GM23338 (cell line): Measurements from ENCODE around the gene B3GNT4. TPM values are rescaled to one million over a fixed set of nuclear protein-coding genes. Genes with fewer than 3 reads are reported as not detected.

ENCODE experiments used
- ATAC-seq: fragments of 200-7000 bp; cut with Tn5 transposase; 3 replicates; pipeline ENCODE4 v1.9.1; 2020
- DNase-seq: peaks from one replicate; pipeline ENCODE4 v3.0.0-alpha.2; 2015; ENCODE audit warnings: low spot score
- H2AFZ ChIP-seq: fragments of 200-600 bp; sonication (generic); 2 replicates; pipeline ENCODE4 v1.8.0; 2016; ENCODE audit warnings: antibody characterized with exemption, mild to moderate bottlenecking, moderate library complexity
- H3F3A ChIP-seq: fragments of 200-600 bp; sonication (generic); replicated peaks from 2 replicates; pipeline ENCODE4 v1.8.0; 2017; ENCODE audit warnings: antibody characterized with exemption, mixed run types, low read depth
- H3K27ac ChIP-seq: fragments of 200-600 bp; sonication (generic); 2 replicates; pipeline ENCODE4 v1.6.1; 2016; ENCODE audit warnings: low read depth
- H3K27me3 ChIP-seq: fragments of 200-600 bp; sonication (generic); 2 replicates; pipeline ENCODE4 v1.8.0; 2016; ENCODE audit warnings: mild to moderate bottlenecking, mixed run types, moderate library complexity; ENCODE audit not compliant: insufficient read depth
- H3K36me3 ChIP-seq: fragments of 200-600 bp; sonication (generic); 2 replicates; pipeline ENCODE4 v1.8.0; 2016; ENCODE audit warnings: mild to moderate bottlenecking; ENCODE audit not compliant: insufficient read depth
- H3K4me1 ChIP-seq: fragments of 200-600 bp; sonication (generic); 2 replicates; pipeline ENCODE4 v1.8.0; 2016; ENCODE audit warnings: mild to moderate bottlenecking, moderate library complexity; ENCODE audit not compliant: insufficient read depth
- H3K4me2 ChIP-seq: fragments of 200-600 bp; sonication (generic); 2 replicates; pipeline ENCODE4 v1.7.1; 2017; ENCODE audit warnings: mixed run types
- H3K4me3 ChIP-seq: fragments of 200-600 bp; sonication (generic); 2 replicates; pipeline ENCODE4 v1.6.1; 2016; ENCODE audit warnings: mixed run types
- H3K79me2 ChIP-seq: fragments of 200-600 bp; sonication (generic); replicated peaks from 2 replicates; pipeline ENCODE4 v1.8.0; 2017; ENCODE audit warnings: mild to moderate bottlenecking; ENCODE audit not compliant: insufficient read depth
- H3K9me2 ChIP-seq: fragments of 200-600 bp; sonication (generic); 2 replicates; pipeline ENCODE4 v1.8.0; 2017; ENCODE audit not compliant: insufficient read depth
- H4K20me1 ChIP-seq: fragments of 200-600 bp; sonication (generic); replicated peaks from 2 replicates; pipeline ENCODE4 v1.8.0; 2017; ENCODE audit warnings: mild to moderate bottlenecking; ENCODE audit not compliant: insufficient read depth
- H3K27ac Mint-ChIP-seq: 2 replicates; pipeline ENCODE4 v1.8.0; 2020; ENCODE audit warnings: inconsistent platforms, mild to moderate bottlenecking, moderate library complexity, mixed read lengths
- H3K27me3 Mint-ChIP-seq: 3 replicates; pipeline ENCODE4 v1.8.0; 2022; ENCODE audit warnings: low read depth, mild to moderate bottlenecking, moderate library complexity, mixed read lengths, inconsistent platforms; ENCODE audit not compliant: insufficient read depth, poor library complexity
- H3K36me3 Mint-ChIP-seq: 3 replicates; pipeline ENCODE4 v1.8.0; 2021; ENCODE audit warnings: low read depth, mild to moderate bottlenecking, inconsistent platforms, moderate library complexity, mixed read lengths
- H3K4me1 Mint-ChIP-seq: 3 replicates; pipeline ENCODE4 v1.8.0; 2020; ENCODE audit warnings: mild to moderate bottlenecking, inconsistent platforms, mixed read lengths
- H3K4me3 Mint-ChIP-seq: 3 replicates; pipeline ENCODE4 v1.8.0; 2021; ENCODE audit warnings: moderate library complexity, mild to moderate bottlenecking, inconsistent platforms, mixed read lengths
- H3K9me3 Mint-ChIP-seq: 3 replicates; pipeline ENCODE4 v1.8.0; 2020; ENCODE audit warnings: moderate library complexity, mild to moderate bottlenecking, inconsistent platforms, mixed read lengths
- EZH2 ChIP-seq: fragments of 200-600 bp; sonication (generic); IDR thresholded peaks from one replicate; pipeline ENCODE4 v1.8.0; 2017; ENCODE audit warnings: antibody characterized with exemption, mild to moderate bottlenecking, low read depth; ENCODE audit not compliant: unreplicated experiment
- EZH2phosphoT487 ChIP-seq: fragments of 200-600 bp; sonication (generic); IDR thresholded peaks from one replicate; pipeline ENCODE4 v1.8.1; 2018; ENCODE audit warnings: antibody characterized with exemption; ENCODE audit not compliant: unreplicated experiment
- JUNB ChIP-seq: IDR thresholded peaks from one replicate; pipeline ENCODE4 v1.6.1; 2016; ENCODE audit warnings: antibody characterized with exemption; ENCODE audit not compliant: unreplicated experiment
- POLR2AphosphoS5 ChIP-seq: IDR thresholded peaks from 2 replicates; pipeline ENCODE4 v1.6.1; 2016; ENCODE audit warnings: antibody characterized with exemption, low read depth
- STAT1 ChIP-seq: IDR thresholded peaks from one replicate; pipeline ENCODE4 v1.6.1; 2016; ENCODE audit warnings: antibody characterized with exemption; ENCODE audit not compliant: unreplicated experiment
- ZNF331 ChIP-seq: fragments of 250-450 bp; sonication (Bioruptor Pico); IDR thresholded peaks from 2 replicates; pipeline ENCODE4 v1.5.0; 2020; ENCODE audit warnings: low read depth, mild to moderate bottlenecking, moderate library complexity
- polyA plus RNA-seq: library from polyadenylated mRNA; unstranded; fragments of >200 nt; fragmentation: Nextera tagmentation; extraction: Ambion mirVana; gene quantifications from 2 replicates; pipeline ENCODE4 v1.2.1, GENCODE V29; 2016
- total RNA-seq: library from RNA; depleted of rRNA; stranded (reverse); fragments of >200 nt; shearing (Covaris generic); gene quantifications from 2 replicates; pipeline ENCODE4 v1.2.3, GENCODE V29; 2014
- TF ChIP-seq, protein P1 (sequence below): IDR thresholded peaks from one replicate; pipeline ENCODE4 v1.6.1; 2018; ENCODE audit warnings: antibody characterized with exemption; ENCODE audit not compliant: unreplicated experiment
- TF ChIP-seq, protein P2 (sequence below): IDR thresholded peaks from 2 replicates; pipeline ENCODE4 v1.6.1; 2016; ENCODE audit warnings: antibody characterized with exemption
- TF ChIP-seq, protein P3 (sequence below), 2 experiments: fragments of 200-600 bp in 1 of 2; sonication (generic) in 1 of 2; conservative IDR thresholded peaks; 2 replicates each; pipeline versions ENCODE4 v1.5.1 to v1.6.1; 2016 to 2017; ENCODE audit warnings: antibody characterized with exemption in 2 of 2, low read depth in 2 of 2, mild to moderate bottlenecking in 2 of 2, moderate library complexity in 1 of 2

The B3GNT4 gene
- total and polyA plus RNA-seq, 2 experiments from 2014 or later: 0.80 to 1.8 TPM

DNA sequence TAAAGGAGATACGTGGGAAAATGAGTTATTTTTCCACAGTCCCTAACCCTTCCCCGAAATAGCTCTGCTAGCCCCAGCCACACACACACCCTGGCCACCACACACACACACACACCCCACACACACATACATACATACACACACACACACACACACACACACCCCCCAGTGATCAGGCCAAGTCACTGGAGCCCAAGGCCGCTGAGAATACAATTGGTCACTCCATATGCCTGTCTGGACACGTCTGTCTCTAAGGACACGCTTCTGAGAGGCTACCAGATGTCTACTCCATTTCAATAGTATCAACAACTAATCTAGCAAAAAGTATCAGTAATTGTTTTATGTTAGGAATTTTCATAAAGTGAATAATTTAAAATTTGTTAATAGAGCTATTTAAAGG, 35.4 kb downstream of the B3GNT4 start (continued):
- TF ChIP-seq, protein P1, sequence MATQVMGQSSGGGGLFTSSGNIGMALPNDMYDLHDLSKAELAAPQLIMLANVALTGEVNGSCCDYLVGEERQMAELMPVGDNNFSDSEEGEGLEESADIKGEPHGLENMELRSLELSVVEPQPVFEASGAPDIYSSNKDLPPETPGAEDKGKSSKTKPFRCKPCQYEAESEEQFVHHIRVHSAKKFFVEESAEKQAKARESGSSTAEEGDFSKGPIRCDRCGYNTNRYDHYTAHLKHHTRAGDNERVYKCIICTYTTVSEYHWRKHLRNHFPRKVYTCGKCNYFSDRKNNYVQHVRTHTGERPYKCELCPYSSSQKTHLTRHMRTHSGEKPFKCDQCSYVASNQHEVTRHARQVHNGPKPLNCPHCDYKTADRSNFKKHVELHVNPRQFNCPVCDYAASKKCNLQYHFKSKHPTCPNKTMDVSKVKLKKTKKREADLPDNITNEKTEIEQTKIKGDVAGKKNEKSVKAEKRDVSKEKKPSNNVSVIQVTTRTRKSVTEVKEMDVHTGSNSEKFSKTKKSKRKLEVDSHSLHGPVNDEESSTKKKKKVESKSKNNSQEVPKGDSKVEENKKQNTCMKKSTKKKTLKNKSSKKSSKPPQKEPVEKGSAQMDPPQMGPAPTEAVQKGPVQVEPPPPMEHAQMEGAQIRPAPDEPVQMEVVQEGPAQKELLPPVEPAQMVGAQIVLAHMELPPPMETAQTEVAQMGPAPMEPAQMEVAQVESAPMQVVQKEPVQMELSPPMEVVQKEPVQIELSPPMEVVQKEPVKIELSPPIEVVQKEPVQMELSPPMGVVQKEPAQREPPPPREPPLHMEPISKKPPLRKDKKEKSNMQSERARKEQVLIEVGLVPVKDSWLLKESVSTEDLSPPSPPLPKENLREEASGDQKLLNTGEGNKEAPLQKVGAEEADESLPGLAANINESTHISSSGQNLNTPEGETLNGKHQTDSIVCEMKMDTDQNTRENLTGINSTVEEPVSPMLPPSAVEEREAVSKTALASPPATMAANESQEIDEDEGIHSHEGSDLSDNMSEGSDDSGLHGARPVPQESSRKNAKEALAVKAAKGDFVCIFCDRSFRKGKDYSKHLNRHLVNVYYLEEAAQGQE: no peak
- TF ChIP-seq ZNF331 (CRISPR knock-in tag) (no peak), EZH2phosphoT487 (no peak)

DNA sequence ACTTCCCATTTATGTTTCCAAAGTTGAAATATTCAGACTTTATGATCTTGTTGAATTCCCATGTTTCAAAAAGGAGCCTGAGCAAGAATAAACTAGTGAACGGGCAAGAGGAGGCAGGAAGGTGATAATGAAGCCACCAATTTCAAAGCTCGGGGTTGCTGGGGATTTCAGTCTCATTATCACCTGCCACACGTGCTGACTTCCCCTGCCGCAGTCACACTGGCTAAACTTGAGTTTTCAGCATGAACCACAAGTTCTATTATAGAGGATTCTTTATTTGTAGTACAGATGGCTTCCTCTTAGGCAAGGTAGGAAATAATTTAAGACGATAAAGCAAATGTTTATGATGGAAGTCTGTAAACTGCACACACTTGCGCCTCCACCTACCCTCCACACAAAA, 40.5 kb downstream of the B3GNT4 start:
- Histone ChIP-seq H3K36me3 (peaks cover 3% of the 10 kb centered on the region), H3K4me2 (no peak overlapping the region), H2AFZ (no peak overlapping the region), H3K27ac (no peak overlapping the region), H4K20me1 (no peaks in the 10 kb centered on the region; the same call in 1 of the 2 replicates), H3K27me3 (no peaks in the 10 kb centered on the region), H3K4me1 (no peaks in the 10 kb centered on the region), H3K79me2 (no peaks in the 10 kb centered on the region; the same call in 1 of the 2 replicates), H3F3A (no peaks in the 10 kb centered on the region), H3K9me2 (no peaks in the 10 kb centered on the region), H3K4me3 (no peak overlapping the region)
- ATAC-seq (no peak), DNase-seq (no peak)
- Mint-ChIP-seq H3K27me3 (peaks cover 3% of the 10 kb centered on the region), H3K4me1 (no peaks in the 10 kb centered on the region), H3K27ac (no peak overlapping the region), H3K36me3 (peaks cover 23% of the 10 kb centered on the region), H3K9me3 (no peaks in the 10 kb centered on the region; the same call in 2 of the 3 replicates), H3K4me3 (no peak overlapping the region)
- TF ChIP-seq POLR2AphosphoS5 (no peak), EZH2phosphoT487 (no peak), STAT1 (no peak), EZH2 (no peak), JUNB (no peak)
- TF ChIP-seq, protein P2, sequence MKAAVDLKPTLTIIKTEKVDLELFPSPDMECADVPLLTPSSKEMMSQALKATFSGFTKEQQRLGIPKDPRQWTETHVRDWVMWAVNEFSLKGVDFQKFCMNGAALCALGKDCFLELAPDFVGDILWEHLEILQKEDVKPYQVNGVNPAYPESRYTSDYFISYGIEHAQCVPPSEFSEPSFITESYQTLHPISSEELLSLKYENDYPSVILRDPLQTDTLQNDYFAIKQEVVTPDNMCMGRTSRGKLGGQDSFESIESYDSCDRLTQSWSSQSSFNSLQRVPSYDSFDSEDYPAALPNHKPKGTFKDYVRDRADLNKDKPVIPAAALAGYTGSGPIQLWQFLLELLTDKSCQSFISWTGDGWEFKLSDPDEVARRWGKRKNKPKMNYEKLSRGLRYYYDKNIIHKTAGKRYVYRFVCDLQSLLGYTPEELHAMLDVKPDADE: no peak
- TF ChIP-seq, protein P3, sequence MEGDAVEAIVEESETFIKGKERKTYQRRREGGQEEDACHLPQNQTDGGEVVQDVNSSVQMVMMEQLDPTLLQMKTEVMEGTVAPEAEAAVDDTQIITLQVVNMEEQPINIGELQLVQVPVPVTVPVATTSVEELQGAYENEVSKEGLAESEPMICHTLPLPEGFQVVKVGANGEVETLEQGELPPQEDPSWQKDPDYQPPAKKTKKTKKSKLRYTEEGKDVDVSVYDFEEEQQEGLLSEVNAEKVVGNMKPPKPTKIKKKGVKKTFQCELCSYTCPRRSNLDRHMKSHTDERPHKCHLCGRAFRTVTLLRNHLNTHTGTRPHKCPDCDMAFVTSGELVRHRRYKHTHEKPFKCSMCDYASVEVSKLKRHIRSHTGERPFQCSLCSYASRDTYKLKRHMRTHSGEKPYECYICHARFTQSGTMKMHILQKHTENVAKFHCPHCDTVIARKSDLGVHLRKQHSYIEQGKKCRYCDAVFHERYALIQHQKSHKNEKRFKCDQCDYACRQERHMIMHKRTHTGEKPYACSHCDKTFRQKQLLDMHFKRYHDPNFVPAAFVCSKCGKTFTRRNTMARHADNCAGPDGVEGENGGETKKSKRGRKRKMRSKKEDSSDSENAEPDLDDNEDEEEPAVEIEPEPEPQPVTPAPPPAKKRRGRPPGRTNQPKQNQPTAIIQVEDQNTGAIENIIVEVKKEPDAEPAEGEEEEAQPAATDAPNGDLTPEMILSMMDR (conservative IDR thresholded peaks at IDR 0.05; ENCODE audit: low read depth in 2 of 2): no peak
